Fibroblast of the aortic adventitia (primary cell): ENCODE results near the gene DEFB119. TPM values are rescaled to one million over a fixed set of nuclear protein-coding genes. Genes with fewer than 3 reads are reported as not detected.

ENCODE experiments used
- DNase-seq: peaks from one replicate; pipeline ENCODE4 v3.0.0-alpha.2; 2010; ENCODE audit warnings: low read depth
- H3K4me3 ChIP-seq: 2 replicates; pipeline ENCODE4 v1.5.1; 2011; ENCODE audit warnings: low read depth, mild to moderate bottlenecking, control low read depth, low read length, moderate library complexity
- CTCF ChIP-seq: IDR thresholded peaks from 2 replicates; pipeline ENCODE4 v1.5.1; 2011; ENCODE audit warnings: mild to moderate bottlenecking, low read length, control low read depth, inconsistent platforms; ENCODE audit not compliant: insufficient read depth
- small RNA-seq: library from RNA; depleted of rRNA; stranded (forward); fragments of <200 nt; gene quantifications from one replicate; pipeline ENCODE3, GENCODE V24; 2012
- total RNA-seq: library from RNA; depleted of rRNA; stranded (reverse); fragments of >200 nt; gene quantifications from 2 replicates; pipeline ENCODE4 v1.2.3, GENCODE V29; 2012; ENCODE audit warnings: low replicate concordance

Gene DEFB119
- total RNA-seq, 1 donor, result not detected

- TF ChIP-seq CTCF, result no peak
- no peak overlapping the region for H3K4me3 ChIP-seq
- DNase-seq, result no peak
Measured at GRCh38 chr20:31363295-31363694, 27.1 kb downstream of the DEFB119 start.

GRCh38 chr20:31355981-31356380, 34.4 kb downstream of the DEFB119 start:
- DNase-seq, result no peak
- no peak for TF ChIP-seq CTCF
- H3K4me3 ChIP-seq, result no peak overlapping the region

GRCh38 chr20:31341470-31341869, 48.9 kb downstream of the DEFB119 start:
- H3K4me3 ChIP-seq, result no peak overlapping the region
- TF ChIP-seq CTCF, result no peak
- no peak for DNase-seq

GRCh38 chr20:31330893-31331292, 59.5 kb downstream of the DEFB119 start:
- no peak for DNase-seq
- TF ChIP-seq CTCF, result no peak
- H3K4me3 ChIP-seq, result no peak overlapping the region

Small RNAs within 50 kb of the gene (small RNA-seq; reads per million reads assigned to genes)
- gene DEFB117 (not detected), gene RF00561 (not detected), gene RNA5SP480 (not detected)

Other genes with a start within 250 kb of the DEFB119 start
- not detected in 2 replicates for gene DEFB115, start 132.9 kb downstream of the DEFB119 start, total RNA-seq
- not detected in 2 replicates for gene DEFB116, start 82.0 kb downstream of the DEFB119 start, total RNA-seq
- gene DEFB118, start 22.0 kb downstream of the DEFB119 start, total RNA-seq, result not detected in 2 replicates
- not detected in 2 replicates for gene DEFB121, start 15.6 kb upstream of the DEFB119 start, total RNA-seq
- gene DEFB123, start 50.0 kb upstream of the DEFB119 start, total RNA-seq, result not detected in 2 replicates
- gene DEFB124, start 84.5 kb upstream of the DEFB119 start, total RNA-seq, result not detected in 2 replicates
- 0.16 TPM in 1 of 2 replicates, not detected in the other for gene REM1, start 84.7 kb upstream of the DEFB119 start, total RNA-seq
- gene HM13, start 123.9 kb upstream of the DEFB119 start, total RNA-seq, result 47.6 and 131 TPM in 2 replicates
- 62.3 and 98.9 TPM in 2 replicates for gene ID1, start 214.7 kb upstream of the DEFB119 start, total RNA-seq
- gene COX4I2, start 247.3 kb upstream of the DEFB119 start, total RNA-seq, result not detected in 2 replicates